H9 (cell line): ENCODE measurements around the gene WDR27. TPM values are rescaled to one million over a fixed set of nuclear protein-coding genes. Genes with fewer than 3 reads are reported as not detected.
"Not testable (repeated sequence)": the region's sequence is repeated elsewhere in the genome, so short reads cannot be mapped to it uniquely, and the experiment has no call there.

ENCODE experiments used
- DNase-seq: peaks from one replicate; pipeline ENCODE4 v3.0.0-alpha.2; 2017
- H2AFZ ChIP-seq: one replicate; pipeline ENCODE4 v1.6.1; 2013; ENCODE audit warnings: mild to moderate bottlenecking, low read length, control low read depth, moderate library complexity
- H2AK5ac ChIP-seq: 2 replicates; pipeline ENCODE4 v1.6.1; 2013; ENCODE audit warnings: low read length, control low read depth, mixed read lengths; ENCODE audit not compliant: insufficient read length
- H2BK120ac ChIP-seq: one replicate; pipeline ENCODE4 v1.6.1; 2013; ENCODE audit warnings: low read depth, mild to moderate bottlenecking, low read length, control low read depth, inconsistent platforms; ENCODE audit not compliant: poor library complexity, severe bottlenecking
- H2BK12ac ChIP-seq: 2 replicates; pipeline ENCODE4 v1.6.1; 2013; ENCODE audit warnings: low read length, control low read depth, mixed read lengths, low read depth; ENCODE audit not compliant: insufficient read length
- H2BK15ac ChIP-seq: 2 replicates; pipeline ENCODE4 v1.6.1; 2013; ENCODE audit warnings: low read depth, low read length, control low read depth
- H2BK20ac ChIP-seq: one replicate; pipeline ENCODE4 v1.6.1; 2013; ENCODE audit warnings: low read depth, mild to moderate bottlenecking, low read length, control low read depth, inconsistent platforms; ENCODE audit not compliant: poor library complexity, severe bottlenecking
- H2BK5ac ChIP-seq: 2 replicates; pipeline ENCODE4 v1.6.1; 2013; ENCODE audit warnings: low read length, control low read depth, mixed read lengths; ENCODE audit not compliant: insufficient read length
- H3K14ac ChIP-seq: 2 replicates; pipeline ENCODE4 v1.6.1; 2013; ENCODE audit warnings: low read length, control low read depth; ENCODE audit not compliant: insufficient read depth
- H3K18ac ChIP-seq: 2 replicates; pipeline ENCODE4 v1.6.1; 2013; ENCODE audit warnings: low read depth, mild to moderate bottlenecking, mixed read lengths, low read length, control low read depth; ENCODE audit not compliant: insufficient read length
- H3K23ac ChIP-seq: 2 replicates; pipeline ENCODE4 v1.6.1; 2013; ENCODE audit warnings: low read length, control low read depth, mixed read lengths, low read depth; ENCODE audit not compliant: insufficient read length
- H3K23me2 ChIP-seq: 2 replicates; pipeline ENCODE4 v1.6.1; 2013; ENCODE audit warnings: low read depth, mild to moderate bottlenecking, mixed read lengths, low read length, control low read depth; ENCODE audit not compliant: insufficient read length, poor library complexity, severe bottlenecking
- H3K27ac ChIP-seq: 2 replicates; pipeline ENCODE4 v1.5.1; 2013; ENCODE audit warnings: low read length, control low read depth, mixed read lengths, low read depth; ENCODE audit not compliant: insufficient read length
- H3K27me3 ChIP-seq: 2 replicates; pipeline ENCODE4 v1.6.1; 2013; ENCODE audit warnings: low read length, control low read depth, inconsistent platforms; ENCODE audit not compliant: insufficient read depth
- H3K4ac ChIP-seq: 2 replicates; pipeline ENCODE4 v1.6.1; 2013; ENCODE audit warnings: low read depth, mild to moderate bottlenecking, control low read depth, inconsistent platforms, low read length, moderate library complexity
- H3K4me1 ChIP-seq: 2 replicates; pipeline ENCODE4 v1.6.1; 2013; ENCODE audit warnings: low read length, control low read depth, inconsistent platforms; ENCODE audit not compliant: insufficient read depth
- H3K4me2 ChIP-seq: 2 replicates; pipeline ENCODE4 v1.6.1; 2013; ENCODE audit warnings: low read length, control low read depth, mixed read lengths; ENCODE audit not compliant: insufficient read length, insufficient read depth
- H3K56ac ChIP-seq: 2 replicates; pipeline ENCODE4 v1.6.1; 2013; ENCODE audit warnings: low read depth, mild to moderate bottlenecking, mixed read lengths, low read length, control low read depth; ENCODE audit not compliant: insufficient read length
- H3K79me1 ChIP-seq: 2 replicates; pipeline ENCODE4 v1.6.1; 2013; ENCODE audit warnings: low read depth, mild to moderate bottlenecking, moderate library complexity, low read length, control low read depth, inconsistent platforms; ENCODE audit not compliant: insufficient read depth, poor library complexity, severe bottlenecking
- H3K79me2 ChIP-seq: 2 replicates; pipeline ENCODE4 v1.6.1; 2013; ENCODE audit warnings: low read length, control low read depth, inconsistent platforms; ENCODE audit not compliant: insufficient read depth
- H3K9ac ChIP-seq: 2 replicates; pipeline ENCODE4 v1.6.1; 2013; ENCODE audit warnings: low read length, control low read depth, mixed read lengths; ENCODE audit not compliant: insufficient read length; ENCODE audit errors: extremely low read depth
- H3K9me3 ChIP-seq: one replicate; pipeline ENCODE4 v1.6.1; 2013; ENCODE audit warnings: low read depth, low read length, inconsistent platforms; ENCODE audit not compliant: control insufficient read depth
- H3T11ph ChIP-seq: one replicate; pipeline ENCODE4 v1.6.1; 2013; ENCODE audit warnings: mild to moderate bottlenecking, low read length, control low read depth, inconsistent platforms
- H4K20me1 ChIP-seq: one replicate; pipeline ENCODE4 v1.6.1; 2013; ENCODE audit not compliant: control insufficient read depth, insufficient read length, insufficient read depth
- H4K5ac ChIP-seq: 2 replicates; pipeline ENCODE4 v1.6.1; 2013; ENCODE audit warnings: low read depth, mild to moderate bottlenecking, mixed read lengths, low read length, control low read depth; ENCODE audit not compliant: insufficient read length
- H4K8ac ChIP-seq: replicated peaks from 2 replicates; pipeline ENCODE4 v1.6.1; 2013; ENCODE audit warnings: low read length, control low read depth, mixed read lengths, low read depth; ENCODE audit not compliant: insufficient read length
- H4K91ac ChIP-seq: 2 replicates; pipeline ENCODE4 v1.6.1; 2013; ENCODE audit warnings: low read depth, mild to moderate bottlenecking, moderate library complexity, mixed read lengths, low read length, control low read depth; ENCODE audit not compliant: insufficient read length
- H3K27ac Mint-ChIP-seq, 3 experiments: 2 replicates in 2 of 3; 3 replicates in 1 of 3; pipeline ENCODE4 v1.8.0; 2020 to 2021; ENCODE audit warnings: mixed read lengths in 3 of 3, mild to moderate bottlenecking in 1 of 3, moderate library complexity in 1 of 3
- H3K27me3 Mint-ChIP-seq: 2 replicates; pipeline ENCODE4 v1.8.0; 2021; ENCODE audit warnings: low read depth, mild to moderate bottlenecking, moderate library complexity, mixed read lengths
- H3K36me3 Mint-ChIP-seq, 3 experiments: 2 replicates in 2 of 3; 3 replicates in 1 of 3; pipeline ENCODE4 v1.8.0; 2020 to 2021; ENCODE audit warnings: low read depth in 3 of 3, mixed read lengths in 3 of 3; ENCODE audit not compliant: insufficient read depth in 1 of 3
- H3K4me1 Mint-ChIP-seq, 2 experiments: 2 replicates each; pipeline ENCODE4 v1.8.0; 2020; ENCODE audit warnings: mixed read lengths in 2 of 2
- H3K4me3 Mint-ChIP-seq, 2 experiments: 2 replicates in 1 of 2; 3 replicates in 1 of 2; pipeline ENCODE4 v1.8.0; 2020 to 2021; ENCODE audit warnings: mild to moderate bottlenecking in 2 of 2, mixed read lengths in 2 of 2, moderate library complexity in 1 of 2
- H3K9me3 Mint-ChIP-seq, 2 experiments: 2 replicates in 1 of 2; 3 replicates in 1 of 2; pipeline ENCODE4 v1.8.0; 2020; ENCODE audit warnings: mild to moderate bottlenecking in 2 of 2, mixed read lengths in 2 of 2, moderate library complexity in 1 of 2
- WGBS: extraction: QIAGEN DNeasy Blood & Tissue Kit; methylation state at CpG from one replicate; pipeline ENCODE4 v1.1.7; 2013; ENCODE audit warnings: missing lambda C conversion rate, low lambda C conversion rate, mixed read lengths; ENCODE audit not compliant: insufficient read length; ENCODE audit errors: extremely low coverage; 5-methylcytosine and 5-hydroxymethylcytosine counted together
- total RNA-seq: library from RNA; stranded (reverse); gene quantifications from 2 replicates; pipeline ENCODE4 v1.2.1, GENCODE V29; 2021

Gene WDR27
- total RNA-seq, 1 experiment from 2014 or later: 48.7 TPM

- H3K4me1 ChIP-seq, H3K4me2 ChIP-seq, H3K27me3 ChIP-seq, H4K8ac ChIP-seq, H3K4me1 Mint-ChIP-seq, H4K91ac ChIP-seq, H4K5ac ChIP-seq, H3K79me1 ChIP-seq, H2BK12ac ChIP-seq, H3K18ac ChIP-seq, H3K9ac ChIP-seq, H3K79me2 ChIP-seq, H3K56ac ChIP-seq, H3K23me2 ChIP-seq, DNase-seq, H2BK5ac ChIP-seq, H3K4ac ChIP-seq, H2AK5ac ChIP-seq, H3T11ph ChIP-seq, H3K23ac ChIP-seq, H2BK120ac ChIP-seq, H3K27ac ChIP-seq, H2BK15ac ChIP-seq, H3K27me3 Mint-ChIP-seq, H2BK20ac ChIP-seq, H3K4me3 Mint-ChIP-seq, H3K27ac Mint-ChIP-seq, H4K20me1 ChIP-seq, H2AFZ ChIP-seq, H3K14ac ChIP-seq: not testable (repeated sequence)
- H3K9me3 ChIP-seq: peaks cover 22% of the 10 kb centered on the region
- no CpG with 5 or more reads among the region's 2 CpGs for WGBS
- Mint-ChIP-seq H3K9me3 (peaks cover 33 to 45% of the 10 kb centered on the region in 2 experiments), H3K36me3 (peaks cover 16 to 39% (median 33%) of the 10 kb centered on the region in 3 experiments)
These were observed 235.6 kb downstream of the WDR27 start for GRCh38 chr6:169466256-169466655.
